GM12872 (cell line): Measurements from ENCODE around the gene INPP5J.

ENCODE experiments used
- TF ChIP-seq, protein P1 (sequence below): IDR thresholded peaks from 3 replicates; pipeline ENCODE4 v1.5.1; 2011; ENCODE audit warnings: low read depth, mild to moderate bottlenecking, low read length, moderate library complexity; ENCODE audit not compliant: insufficient read depth

The INPP5J gene

GRCh38 chr22:31097941-31098631 lies 24.7 kb upstream of the INPP5J start:
- TF ChIP-seq, protein P1, sequence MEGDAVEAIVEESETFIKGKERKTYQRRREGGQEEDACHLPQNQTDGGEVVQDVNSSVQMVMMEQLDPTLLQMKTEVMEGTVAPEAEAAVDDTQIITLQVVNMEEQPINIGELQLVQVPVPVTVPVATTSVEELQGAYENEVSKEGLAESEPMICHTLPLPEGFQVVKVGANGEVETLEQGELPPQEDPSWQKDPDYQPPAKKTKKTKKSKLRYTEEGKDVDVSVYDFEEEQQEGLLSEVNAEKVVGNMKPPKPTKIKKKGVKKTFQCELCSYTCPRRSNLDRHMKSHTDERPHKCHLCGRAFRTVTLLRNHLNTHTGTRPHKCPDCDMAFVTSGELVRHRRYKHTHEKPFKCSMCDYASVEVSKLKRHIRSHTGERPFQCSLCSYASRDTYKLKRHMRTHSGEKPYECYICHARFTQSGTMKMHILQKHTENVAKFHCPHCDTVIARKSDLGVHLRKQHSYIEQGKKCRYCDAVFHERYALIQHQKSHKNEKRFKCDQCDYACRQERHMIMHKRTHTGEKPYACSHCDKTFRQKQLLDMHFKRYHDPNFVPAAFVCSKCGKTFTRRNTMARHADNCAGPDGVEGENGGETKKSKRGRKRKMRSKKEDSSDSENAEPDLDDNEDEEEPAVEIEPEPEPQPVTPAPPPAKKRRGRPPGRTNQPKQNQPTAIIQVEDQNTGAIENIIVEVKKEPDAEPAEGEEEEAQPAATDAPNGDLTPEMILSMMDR, result no peak

DNA sequence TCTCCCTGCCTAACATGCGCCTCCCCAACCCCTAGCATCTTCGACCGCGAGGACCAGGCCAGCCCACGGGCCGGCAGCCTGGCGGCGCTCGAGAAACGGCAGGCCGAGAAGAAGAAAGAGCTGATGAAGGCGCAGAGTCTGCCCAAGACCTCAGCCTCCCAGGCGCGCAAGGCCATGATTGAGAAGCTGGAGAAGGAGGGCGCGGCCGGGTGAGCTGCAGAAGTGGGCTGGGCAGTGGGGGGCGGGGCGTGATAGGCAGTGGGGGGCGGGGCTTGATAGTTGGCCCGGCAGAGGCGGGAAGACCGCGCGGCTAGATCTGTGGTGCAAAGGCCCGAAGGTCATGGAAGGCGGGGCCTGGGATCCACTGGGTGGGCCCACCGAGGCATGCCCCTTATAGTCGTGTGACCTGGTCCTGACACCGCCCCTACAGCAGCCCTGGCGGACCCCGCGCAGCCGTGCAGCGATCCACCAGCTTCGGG lies 24.1 kb upstream of the INPP5J start:
- TF ChIP-seq, protein P1, result no peak

DNA sequence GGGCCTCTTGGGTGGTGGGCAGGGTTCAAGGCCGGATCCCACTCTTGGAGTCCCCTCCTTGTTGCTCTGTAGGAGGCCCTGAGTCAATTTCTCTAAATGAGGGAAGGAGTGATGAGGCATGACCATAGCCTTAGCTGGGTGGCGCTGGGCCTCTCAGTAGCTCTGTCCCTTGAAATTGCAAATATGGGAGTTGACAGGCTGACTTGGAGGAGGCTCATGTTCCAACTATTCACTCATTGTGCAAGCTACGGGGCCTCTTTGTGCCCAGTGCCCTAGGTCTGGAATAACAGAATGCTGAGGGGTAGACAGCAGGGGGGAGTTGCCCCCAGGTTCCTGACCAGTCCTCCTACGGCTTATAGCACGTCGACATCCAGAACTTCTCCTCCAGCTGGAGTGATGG lies 23.4 kb upstream of the INPP5J start:
- TF ChIP-seq, protein P1, result no peak

DNA sequence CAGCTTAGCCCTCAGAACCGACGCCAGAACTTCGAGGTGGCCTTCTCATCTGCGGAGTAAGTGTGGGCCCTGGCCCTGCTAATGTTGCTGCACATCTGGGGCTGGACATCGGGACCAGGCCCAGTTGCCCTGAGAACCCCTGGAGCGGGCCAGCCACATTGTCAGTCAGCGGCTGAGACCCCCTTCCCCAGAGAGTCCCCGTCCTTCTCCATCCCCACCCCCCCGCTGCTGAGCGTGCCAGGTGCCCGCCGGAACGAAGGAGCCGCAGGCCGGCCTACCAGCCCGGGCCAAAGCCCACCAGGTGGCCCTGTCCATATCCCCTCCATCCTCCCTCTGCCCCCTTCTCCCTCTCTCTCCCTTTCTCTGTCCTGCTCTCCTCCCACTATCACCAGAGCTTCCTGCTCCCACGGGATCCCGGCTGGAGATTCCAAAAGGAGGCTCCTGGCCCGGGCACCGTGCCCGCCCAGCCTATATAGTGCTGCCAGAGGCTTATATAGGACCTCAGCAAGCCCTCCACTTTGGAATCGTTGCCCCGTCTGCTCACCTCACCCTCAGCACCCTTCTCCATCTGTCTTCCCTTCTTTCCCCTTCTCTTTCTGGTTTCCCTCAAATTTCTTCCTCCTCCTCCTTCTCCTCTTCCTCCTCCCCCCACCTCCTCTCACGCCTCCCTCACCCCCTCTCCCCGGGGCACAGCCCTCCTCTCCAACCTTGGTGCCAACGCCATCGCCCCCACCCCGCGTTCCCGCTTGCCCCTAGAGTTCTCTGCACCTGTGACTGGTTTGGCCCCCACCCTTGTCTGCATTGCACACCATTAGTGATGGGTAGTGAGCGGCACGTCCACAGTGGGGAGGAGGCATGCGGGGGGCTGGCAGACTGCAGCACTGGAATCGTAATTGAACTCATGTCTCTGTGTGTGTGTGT lies 22.7 kb upstream of the INPP5J start:
- TF ChIP-seq, protein P1, result no peak

- TF ChIP-seq, protein P1, result no peak
Observed at GRCh38 chr22:31100762-31101525, 21.8 kb upstream of the INPP5J start.

- TF ChIP-seq, protein P1, result no peak
Observed at GRCh38 chr22:31102441-31103081, 20.2 kb upstream of the INPP5J start.
